Esophagus mucosa (tissue), 1 donor: ENCODE measurements around the gene OR2H2. TPM values are rescaled to one million over a fixed set of nuclear protein-coding genes. Genes with fewer than 3 reads are reported as not detected.

Source experiments
- ATAC-seq: fragments of 200-7000 bp; cut with Tn5 transposase; one replicate; pipeline ENCODE4 v1.9.1; 2020
- total RNA-seq: library from RNA; stranded (reverse); gene quantifications from one replicate; pipeline ENCODE4 v1.2.4, GENCODE V29; 2023
- donor health status: DM: yes; HTN: yes; CAD: no.

The OR2H2 gene
- total RNA-seq, 1 donor from 2014 or later, result not detected

- no peak for ATAC-seq
Measured at GRCh38 chr6:29630315-29630714, 45.4 kb downstream of the OR2H2 start.

GRCh38 chr6:29631209-29631810, 46.4 kb downstream of the OR2H2 start:
- no peak for ATAC-seq

GRCh38 chr6:29631860-29632731, 47.2 kb downstream of the OR2H2 start:
- ATAC-seq, result peak; percentile 38

- ATAC-seq, result peak; percentile 94
Measured at GRCh38 chr6:29632789-29633533, 48.0 kb downstream of the OR2H2 start, which contains the start of gene GABBR1. Gene GABBR1, minus strand, starts transcription at chr6:29633183. Its CDS starts 798 bp downstream, at chr6:29632385.

DNA sequence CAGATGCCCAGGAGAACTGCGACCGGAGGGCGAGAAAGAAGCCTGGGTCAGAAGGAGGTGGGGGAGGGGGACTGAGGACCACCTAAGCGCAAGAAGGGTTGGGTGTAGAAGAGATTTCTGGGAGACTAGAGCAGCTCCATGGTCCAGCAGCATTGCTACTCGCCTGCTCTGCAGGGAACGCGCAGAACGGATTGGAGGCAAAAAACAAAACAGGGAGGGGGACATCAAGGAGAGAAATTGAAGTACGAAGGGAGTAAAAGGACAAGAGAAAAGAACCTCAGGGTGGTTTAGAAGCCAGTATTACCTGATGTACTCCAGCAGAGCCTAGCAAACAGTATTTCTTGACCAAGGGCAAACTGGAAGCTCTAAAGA, 48.6 kb downstream of the OR2H2 start:
- peak; percentile 2 for ATAC-seq

DNA sequence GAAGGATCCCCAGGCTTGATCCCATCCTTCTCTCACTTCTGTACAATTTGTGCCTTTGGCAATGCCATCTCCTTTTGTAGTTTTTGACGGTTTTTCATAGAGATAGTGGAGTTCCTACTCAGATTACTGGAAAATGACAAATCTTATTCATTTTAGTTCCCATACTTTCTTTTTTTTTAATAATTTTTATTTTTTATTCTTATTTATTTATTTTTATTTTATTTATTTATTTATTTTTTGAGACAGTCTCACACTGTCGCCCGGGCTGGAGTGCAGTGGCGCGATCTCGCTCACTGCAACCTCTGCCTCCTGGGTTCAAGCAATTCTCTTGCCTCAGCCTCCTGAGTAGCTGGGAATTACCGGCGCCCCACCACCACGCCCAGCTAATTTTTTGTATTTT, 52.3 kb downstream of the OR2H2 start:
- no peak for ATAC-seq

Other genes with a start within 250 kb of the OR2H2 start
- not detected for gene OR5V1, start 216.3 kb upstream of the OR2H2 start, total RNA-seq
- gene OR12D3, start 209.8 kb upstream of the OR2H2 start, total RNA-seq, result not detected
- gene OR12D2, start 189.5 kb upstream of the OR2H2 start, total RNA-seq, result not detected
- not detected for gene OR12D1, start 170.2 kb upstream of the OR2H2 start, total RNA-seq
- not detected for gene OR10C1, start 145.8 kb upstream of the OR2H2 start, total RNA-seq
- gene OR11A1, start 128.1 kb upstream of the OR2H2 start, total RNA-seq, result not detected
- not detected for gene OR2H1, start 128.0 kb upstream of the OR2H2 start, total RNA-seq
- gene MAS1L, start 97.2 kb upstream of the OR2H2 start, total RNA-seq, result not detected
- gene UBD, start 25.4 kb upstream of the OR2H2 start, total RNA-seq, result 1.00 TPM
- 7.7 TPM for gene GABBR1, start 48.1 kb downstream of the OR2H2 start, total RNA-seq
- gene MOG, start 72.0 kb downstream of the OR2H2 start, total RNA-seq, result not detected
- gene ZFP57, start 96.0 kb downstream of the OR2H2 start, total RNA-seq, result 2.1 TPM
- 6.8 TPM for gene HLA-F, start 138.3 kb downstream of the OR2H2 start, total RNA-seq
- gene HLA-G, start 242.7 kb downstream of the OR2H2 start, total RNA-seq, result 0.16 TPM